NCI-H2107 treated with DMSO at 0.1 percent for 48 hours (cell line): ENCODE data around the gene SMIM34.
"Not testable (repeated sequence)": the region's sequence is repeated elsewhere in the genome, so short reads cannot be mapped to it uniquely, and the experiment has no call there.

Experiments
- DNase-seq: peaks from one replicate; lab custom pipeline; 2025; ENCODE audit not compliant: unreplicated experiment; lab: John Stamatoyannopoulos, UW

Gene SMIM34

DNA sequence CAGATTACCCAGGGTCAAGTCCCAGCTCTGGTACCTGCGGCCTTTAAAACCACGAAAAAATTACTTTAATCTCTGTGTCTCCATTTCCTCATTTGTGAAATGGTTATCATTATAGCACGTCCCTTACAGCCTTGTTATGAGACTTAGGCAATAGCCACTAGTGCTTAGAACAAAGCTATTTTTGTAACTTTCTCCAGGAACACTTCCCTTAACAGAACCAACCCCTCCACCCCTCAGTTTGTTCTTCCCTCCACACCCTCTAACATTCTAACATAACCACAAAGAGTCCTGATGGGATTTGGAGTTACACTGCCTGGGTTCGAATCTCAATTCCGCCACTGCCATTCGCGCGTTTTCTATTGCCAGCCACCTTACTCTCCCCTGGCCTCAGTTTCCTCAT lies 49.3 kb downstream of the SMIM34 start:
- not testable (repeated sequence) for DNase-seq

DNA sequence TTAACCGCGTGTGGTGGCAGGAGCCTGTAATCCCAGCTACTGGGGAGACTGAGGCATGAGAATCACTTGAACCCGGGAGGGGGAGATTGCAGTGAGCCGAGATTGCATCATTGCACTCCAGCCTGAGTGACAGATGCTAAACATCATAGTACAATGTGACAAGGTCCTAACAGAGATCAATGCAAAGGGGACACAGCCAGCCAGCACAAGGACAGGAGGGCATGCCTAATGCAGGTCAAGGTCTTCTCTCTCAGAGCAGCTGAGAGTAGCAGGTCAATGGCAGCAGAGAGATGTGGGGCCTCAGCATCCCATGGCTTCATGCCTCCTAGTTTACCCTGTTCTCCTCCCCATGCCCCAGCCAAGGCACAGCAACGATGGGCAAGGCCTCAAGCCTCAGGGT lies 51.4 kb downstream of the SMIM34 start:
- DNase-seq: no peak

DNA sequence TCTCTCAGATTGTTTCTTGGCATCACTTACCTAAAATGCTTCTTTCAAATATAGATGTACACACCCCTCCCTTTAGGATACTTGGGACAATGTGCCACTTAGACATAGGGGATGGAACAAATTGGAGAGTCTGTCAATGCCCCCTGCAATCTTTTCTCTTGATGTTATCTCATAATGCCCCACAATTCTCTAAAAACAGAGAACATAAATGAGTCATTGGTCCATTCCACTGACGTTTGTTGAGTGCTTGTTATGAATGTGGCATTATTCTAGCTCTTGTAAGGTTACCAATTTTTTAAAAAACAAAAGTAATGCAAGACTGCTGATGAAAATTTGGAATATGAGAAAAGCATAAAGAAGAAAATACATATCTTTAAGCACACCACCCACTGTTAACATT lies 54.0 kb downstream of the SMIM34 start:
- no peak for DNase-seq
